GM08714 (cell line): ENCODE data around the gene FARP1.

Source experiments
- H3K4me3 ChIP-seq: fragments of 200-500 bp; sonication (Bioruptor generic); 2 replicates; pipeline ENCODE4 v1.5.1; 2014; ENCODE audit warnings: mild to moderate bottlenecking, low read length, inconsistent platforms
- ZNF274 ChIP-seq: IDR thresholded peaks from 2 replicates; pipeline ENCODE4 v1.6.1; 2012; ENCODE audit warnings: mild to moderate bottlenecking, low read depth, low read length

Gene FARP1

DNA sequence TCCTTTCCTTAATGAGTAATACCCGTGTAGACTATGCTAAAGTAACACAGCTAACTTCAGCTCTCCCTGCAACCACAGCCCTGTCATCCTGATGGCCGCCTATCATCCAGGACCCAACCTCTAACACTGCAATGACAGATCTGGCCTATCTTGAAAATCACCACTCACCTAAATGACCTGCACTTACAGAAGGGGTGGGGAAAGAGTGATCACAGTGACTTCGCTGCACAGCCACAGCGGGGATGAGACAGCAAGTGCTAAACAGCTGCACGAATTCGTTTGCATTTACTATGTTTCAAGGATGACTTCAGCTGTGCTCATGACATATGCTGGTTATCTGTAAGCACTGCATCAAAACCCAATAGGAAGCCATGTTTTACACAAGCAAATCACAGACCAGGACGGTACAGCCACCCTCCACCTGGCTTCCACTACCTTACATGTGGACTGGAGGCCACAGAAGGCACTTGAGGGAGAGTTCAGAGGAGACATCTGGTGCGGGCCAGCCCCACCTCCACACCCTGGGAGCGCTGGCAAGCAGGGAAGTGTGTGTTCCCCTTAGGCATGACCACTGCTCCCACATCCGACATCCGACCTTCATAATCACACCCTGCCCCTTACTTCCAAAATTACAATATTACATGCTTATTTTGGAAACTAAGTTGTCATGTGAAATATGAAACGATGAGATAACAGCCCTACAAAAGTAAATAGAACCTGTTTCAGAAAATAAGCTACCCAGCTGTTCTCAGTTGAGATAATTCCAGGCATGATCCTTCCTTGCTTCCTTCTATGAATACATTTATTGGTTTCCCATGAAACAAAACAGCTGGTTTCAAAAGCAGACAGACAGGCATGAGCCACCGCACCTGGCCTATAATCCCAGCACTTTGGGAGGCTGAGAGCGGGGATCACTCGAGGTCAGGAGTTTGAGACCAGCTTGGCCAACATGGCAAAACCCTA, 338.3 kb downstream of the FARP1 start:
- TF ChIP-seq ZNF274 = no peak
- H3K4me3 ChIP-seq = no peak overlapping the region

DNA sequence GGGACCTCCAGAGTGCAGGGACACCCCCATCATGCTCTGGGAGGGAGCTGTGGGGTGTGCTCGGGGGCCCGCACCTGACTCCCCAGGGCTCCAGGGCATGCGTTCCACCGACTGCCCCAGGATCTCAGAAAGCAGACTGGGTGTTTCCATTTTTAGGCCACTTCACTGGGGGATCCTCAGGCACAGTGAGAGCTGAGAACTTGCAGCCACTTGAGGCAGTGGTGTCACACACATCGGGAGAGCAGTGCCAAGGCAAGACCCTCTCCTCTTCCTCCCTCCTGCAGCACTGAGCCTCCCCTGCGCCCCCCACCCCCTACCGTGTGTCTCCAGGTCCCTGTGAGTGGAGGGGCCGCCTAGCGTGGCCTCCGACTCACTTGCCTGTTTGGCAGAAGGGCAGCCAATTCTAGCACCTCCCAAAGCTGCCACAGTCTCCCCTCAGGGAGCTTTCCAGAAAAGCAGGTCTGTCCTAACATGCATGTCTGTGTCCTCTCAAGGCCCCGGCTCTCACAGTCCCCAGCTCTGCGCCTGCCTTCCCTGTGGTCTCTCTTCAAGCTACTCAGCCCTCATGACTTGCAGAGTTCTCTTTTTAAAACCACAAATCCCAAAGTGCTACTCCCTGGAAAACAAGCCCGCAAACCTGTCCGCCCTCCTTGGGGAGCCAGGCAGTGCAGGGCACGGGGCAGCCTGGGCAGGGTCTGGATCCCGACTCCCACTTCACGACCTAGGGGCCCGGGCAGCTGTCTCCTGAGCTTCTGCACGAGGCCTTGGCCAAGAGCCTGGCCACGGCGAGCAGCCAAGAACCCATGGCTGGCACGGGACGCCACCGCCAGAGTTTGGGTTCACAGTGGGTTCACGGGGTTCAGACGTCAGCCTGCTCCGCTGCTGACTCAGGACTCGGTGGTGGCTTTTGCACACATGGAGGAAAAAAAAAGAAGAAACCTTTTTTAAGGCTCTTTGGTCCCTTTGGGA, 339.9 kb downstream of the FARP1 start:
- H3K4me3 ChIP-seq = no peak overlapping the region
- no peak for TF ChIP-seq ZNF274

DNA sequence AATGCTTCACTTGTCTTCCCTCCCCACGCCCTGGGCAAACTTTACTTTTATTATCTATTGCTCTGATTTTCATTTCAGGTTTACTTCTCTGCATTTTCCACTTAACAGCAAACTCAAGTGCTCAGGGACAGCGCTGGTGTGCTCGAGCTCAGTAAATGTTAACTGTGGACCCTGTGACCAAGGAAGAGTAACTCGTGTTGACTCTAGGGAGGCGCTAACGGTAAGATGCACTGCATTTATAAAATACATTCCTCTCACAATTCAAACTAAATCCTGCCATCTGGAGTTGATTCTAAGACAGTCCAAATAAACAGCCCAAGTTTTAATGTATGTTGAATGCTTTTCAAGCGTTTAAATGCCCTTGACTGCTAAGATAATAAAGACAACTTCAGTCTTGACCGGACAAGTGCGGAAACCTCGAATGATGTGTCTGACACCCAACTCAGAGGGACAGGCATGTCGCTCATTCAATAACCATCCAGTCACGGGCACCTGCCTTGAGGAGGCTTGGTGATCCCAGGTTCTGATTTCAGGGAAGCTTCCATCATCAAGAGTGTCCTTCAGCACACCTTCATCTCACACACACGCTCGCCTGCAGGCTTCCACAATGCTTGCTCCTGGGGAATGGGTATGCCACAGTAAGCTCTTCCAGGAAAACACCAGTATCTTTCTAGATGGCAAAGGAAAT, 340.9 kb downstream of the FARP1 start:
- no peak overlapping the region for H3K4me3 ChIP-seq
- TF ChIP-seq ZNF274 = no peak

DNA sequence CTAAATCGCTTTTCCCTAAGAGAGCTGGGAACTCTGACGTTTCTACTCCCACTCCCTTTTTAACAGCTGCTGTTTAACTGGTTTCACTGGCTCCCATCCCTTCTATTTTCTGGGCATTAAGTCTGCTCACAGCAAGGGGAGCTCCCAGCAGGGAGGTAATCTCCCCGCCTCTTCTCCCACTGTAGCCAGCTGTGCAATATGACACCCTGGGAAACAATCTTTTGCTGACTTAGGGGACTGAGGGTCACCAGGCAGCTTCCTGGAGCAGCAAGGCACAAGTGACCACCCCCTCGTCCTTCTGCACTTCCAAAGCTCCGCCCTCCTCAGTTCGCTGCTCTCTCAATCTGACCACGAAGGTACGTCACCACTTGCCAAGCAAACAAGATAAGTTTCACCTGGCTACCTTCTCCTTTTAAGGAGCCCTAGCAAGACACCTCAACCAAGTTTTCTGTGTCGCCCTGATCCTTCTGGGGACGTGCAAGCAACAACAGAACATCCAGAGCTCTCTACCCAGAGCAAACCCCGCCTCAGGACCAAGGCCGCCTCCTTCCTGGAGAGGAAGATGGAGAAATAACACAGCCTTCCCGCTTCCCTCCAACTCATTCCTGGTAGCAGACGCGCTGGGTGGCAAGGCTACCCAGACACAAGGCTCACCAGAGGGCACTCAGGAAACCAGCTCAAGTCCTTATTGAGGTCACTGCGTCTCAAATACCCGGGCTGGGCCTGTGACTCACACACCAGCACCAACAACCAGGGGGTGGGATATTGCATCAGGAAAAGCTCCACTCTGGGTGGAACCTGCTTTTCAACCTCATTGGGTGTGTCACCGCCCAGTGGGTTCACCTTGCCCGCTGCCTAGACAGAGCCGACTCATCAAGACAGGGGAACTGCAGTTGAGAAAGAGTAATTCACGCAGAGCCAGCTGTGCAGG, 341.7 kb downstream of the FARP1 start:
- no peak overlapping the region for H3K4me3 ChIP-seq
- no peak for TF ChIP-seq ZNF274

DNA sequence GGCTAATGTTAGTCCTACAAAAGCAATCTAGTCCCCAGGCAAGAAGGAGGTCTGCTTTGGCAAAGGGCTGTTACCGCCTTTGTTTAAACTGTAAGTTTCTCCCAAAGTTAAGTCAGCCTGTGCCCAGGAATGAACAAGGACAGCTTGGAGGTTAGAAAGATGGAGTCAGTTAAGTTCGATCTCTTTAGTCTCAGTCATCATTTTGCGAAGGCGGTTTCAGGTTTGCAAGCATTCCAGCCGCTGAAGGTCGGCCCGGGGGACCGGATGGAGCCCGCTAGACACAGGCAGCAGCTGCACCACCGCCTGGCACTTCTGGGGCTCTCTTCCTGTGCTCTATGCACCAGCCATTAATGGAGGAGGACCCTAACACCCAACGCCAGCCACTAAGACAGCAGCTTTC, 342.7 kb downstream of the FARP1 start:
- H3K4me3 ChIP-seq = no peak overlapping the region
- TF ChIP-seq ZNF274 = no peak

DNA sequence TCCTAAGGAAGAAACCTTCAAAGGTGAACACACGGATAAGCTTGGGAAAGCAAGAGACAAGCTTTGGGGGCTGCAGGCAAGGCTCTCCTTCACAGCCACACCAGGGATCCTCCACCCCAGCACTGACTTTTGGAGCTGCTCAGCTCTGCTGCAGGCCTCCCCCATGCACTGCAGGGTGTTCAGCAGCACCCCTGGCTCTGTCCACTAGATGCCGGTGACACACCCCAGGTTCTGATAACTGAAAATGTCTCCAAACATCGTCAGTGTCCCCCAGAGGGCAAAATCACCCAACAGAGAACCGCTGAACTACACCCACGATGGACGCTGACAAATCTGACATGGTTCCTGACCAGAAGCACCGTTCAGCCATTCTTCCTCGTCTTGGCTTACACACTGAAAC, 343.5 kb downstream of the FARP1 start:
- TF ChIP-seq ZNF274 = no peak
- no peak overlapping the region for H3K4me3 ChIP-seq

DNA sequence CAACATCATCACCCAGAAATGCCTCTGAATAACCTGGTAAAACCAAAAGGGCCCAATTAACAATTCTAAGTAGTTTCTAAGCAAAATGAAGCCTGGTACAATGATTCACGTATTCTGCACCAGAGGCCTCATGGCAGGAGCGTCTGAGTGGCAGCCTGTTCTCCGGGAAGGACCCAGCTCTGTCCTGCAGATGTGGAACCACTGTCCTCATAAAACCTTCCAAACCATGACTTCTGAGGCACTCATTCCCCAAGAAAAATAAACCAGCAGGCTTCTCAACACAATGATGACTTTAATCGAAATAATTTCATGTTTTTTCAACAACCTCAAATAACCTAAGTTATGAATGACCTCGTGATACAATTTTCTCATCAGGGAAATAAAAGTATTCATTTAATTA, 344.1 kb downstream of the FARP1 start:
- no peak overlapping the region for H3K4me3 ChIP-seq
- TF ChIP-seq ZNF274 = no peak

DNA sequence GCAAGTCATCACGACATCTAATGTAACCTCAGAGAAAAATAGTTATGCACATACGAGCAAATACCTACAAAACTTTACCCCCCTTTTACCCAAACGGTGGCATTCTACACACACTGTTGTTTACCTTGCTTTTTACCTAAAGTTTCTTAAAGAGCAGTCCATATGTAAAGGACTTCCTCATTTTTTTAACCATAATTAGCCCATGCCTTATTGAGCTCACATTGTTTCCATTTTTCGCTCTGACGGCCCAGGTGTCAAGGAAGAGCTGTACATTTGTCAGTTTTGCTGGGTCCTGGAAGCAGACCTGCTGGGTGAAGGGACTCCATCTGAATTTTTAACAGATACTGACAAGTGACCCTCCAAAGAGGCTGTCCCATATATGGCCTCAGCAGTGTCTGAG, 344.6 kb downstream of the FARP1 start:
- H3K4me3 ChIP-seq = no peak overlapping the region
- TF ChIP-seq ZNF274 = no peak

DNA sequence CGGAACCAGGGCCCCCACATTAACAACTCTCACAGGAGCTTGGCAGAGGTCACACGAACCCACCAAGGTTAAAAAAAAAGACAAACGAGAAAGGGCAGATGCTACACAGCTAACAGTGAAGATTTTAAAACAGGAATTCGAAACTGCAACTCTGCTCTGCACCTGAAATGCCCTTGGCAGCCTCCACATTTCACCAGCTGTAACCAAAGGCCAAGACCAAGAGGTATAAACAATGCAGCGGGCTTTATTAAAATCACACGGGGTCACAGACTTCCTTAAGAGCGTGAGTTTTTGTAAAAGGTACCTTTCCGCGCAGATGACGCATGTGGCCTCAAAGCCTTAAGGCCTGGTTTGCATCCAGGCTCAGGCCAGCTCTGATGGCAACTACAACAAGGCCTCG, 345.8 kb downstream of the FARP1 start:
- no peak for TF ChIP-seq ZNF274
- no peak overlapping the region; the same call in 1 of the 2 replicates for H3K4me3 ChIP-seq

DNA sequence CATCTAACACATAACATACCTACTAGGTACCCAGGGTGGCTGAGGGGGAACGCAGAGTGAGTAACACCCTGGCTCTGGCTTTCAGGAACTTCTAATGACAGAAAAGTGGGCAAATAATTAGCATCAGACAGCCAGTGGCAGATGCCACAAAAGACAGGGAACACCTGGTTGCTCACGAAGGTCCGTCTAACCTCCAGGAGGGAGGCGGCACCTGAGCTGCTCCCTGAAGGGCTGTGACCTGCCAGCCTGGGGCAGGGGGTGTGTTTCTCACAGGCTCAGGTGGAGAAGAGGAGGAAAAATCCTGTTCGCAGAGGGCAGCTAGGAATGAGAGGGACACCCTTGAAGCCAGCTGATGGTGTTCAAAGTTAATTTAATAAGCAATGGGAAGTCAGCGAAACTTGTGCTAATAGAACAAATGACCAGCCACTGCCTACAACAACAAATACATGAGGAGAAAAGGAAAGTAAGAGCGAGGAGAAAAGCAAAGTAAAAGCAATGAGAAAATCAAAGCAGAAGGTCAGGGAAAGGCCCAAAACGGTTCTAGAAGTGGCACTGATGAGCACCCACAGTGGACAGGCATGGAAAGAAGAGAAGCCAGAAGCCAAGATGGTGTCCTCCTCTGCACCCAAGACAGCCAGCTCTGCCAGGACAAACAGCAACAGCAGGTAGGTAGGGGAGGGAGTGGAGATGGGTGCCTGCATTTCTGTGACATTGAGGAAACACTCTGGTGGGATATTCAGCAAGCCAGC, 346.7 kb downstream of the FARP1 start:
- no peak for TF ChIP-seq ZNF274
- H3K4me3 ChIP-seq = no peak overlapping the region; the same call in 1 of the 2 replicates

DNA sequence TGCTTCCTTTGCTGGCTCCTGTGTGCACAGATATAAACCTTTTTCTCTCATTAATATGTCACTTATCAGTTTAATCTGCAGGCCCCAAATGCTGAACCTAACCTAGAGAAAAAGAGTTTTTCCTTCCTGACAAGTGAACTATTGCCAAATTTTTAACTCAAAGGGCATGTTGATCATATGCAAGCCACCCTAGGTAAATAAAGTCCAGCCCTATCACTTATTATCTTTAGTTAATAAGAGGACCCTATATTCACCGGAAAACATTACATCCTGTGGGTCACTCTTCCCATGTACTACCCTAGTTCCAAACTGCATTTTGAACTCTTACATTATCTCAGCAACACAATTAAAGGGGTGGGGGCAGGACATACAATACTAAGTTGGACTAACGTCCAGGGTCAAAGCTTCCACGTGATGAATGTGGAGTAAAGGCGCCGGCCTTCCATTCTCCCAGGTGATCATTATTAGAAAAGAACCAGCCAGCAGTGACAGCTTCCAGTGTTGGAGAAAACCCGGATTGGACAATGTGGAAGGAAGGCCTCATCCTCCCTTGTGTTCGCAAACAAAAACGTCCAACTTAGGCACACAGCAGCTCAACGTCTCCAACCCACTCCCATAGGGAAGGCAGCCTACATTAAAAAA, 347.4 kb downstream of the FARP1 start:
- TF ChIP-seq ZNF274 = no peak
- no peak overlapping the region for H3K4me3 ChIP-seq

DNA sequence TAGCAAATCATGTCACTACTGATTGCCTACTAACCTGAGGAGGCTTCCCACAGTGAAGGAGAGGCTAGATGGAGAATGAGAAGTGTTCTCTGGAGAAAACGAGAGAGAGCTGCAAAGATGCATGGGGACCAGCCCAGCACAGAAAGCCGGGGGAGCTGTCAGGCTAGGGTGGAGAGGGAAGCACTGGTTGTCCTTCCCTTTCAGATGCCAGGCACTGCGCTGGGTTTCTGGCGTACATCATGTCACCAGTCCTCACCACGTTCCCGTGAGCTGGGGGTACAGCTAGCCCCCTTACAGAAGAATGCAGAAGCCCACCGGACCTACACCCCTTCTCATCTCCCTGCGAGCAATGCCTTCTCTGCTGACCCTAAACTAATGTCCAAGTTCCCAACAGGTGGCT, 348.0 kb downstream of the FARP1 start:
- TF ChIP-seq ZNF274 = no peak
- H3K4me3 ChIP-seq = no peak overlapping the region
